ENCODE measurements around the gene PPP2R5C. TPM values are rescaled to one million over a fixed set of nuclear protein-coding genes. Genes with fewer than 3 reads are reported as not detected.

Gene PPP2R5C
- total and polyA plus RNA-seq, 2 of the 8 experiments (the other 6 are each of a cell fraction or from before 2014, with no cell fraction given): 49.6 to 95.9 TPM

DNA sequence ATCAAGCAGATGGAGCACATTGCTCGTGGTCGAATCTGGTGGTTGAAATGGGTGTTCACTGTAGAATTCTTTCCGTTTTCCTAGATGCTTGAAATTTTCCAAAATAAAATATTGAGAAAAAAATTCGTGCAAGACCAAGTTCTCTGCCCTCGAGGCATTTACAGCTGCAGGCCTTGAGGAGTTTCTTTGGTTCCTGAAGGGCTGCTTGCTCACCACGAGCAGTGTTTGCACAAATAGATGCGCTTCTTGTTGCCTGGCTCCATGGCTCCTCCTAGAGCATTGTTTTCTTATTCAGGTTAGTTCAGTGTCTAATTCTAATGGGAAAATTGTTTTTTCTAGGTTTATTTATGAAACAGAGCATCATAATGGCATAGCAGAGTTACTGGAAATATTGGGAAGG is 128.4 kb downstream of the PPP2R5C start:
- H3K4me1 ChIP-seq (replicated peaks in 1 of 4; ENCODE audit: control insufficient read depth in 3 of 4, insufficient read depth in 4 of 4, low read length in 3 of 4): no peaks in the 10 kb centered on the region
- H3K18ac ChIP-seq (ENCODE audit: extremely low read depth, low read length): no peak overlapping the region
- H4K5ac ChIP-seq (ENCODE audit: insufficient read length, low read depth, low read length): no peak overlapping the region
- H3K9me3 ChIP-seq (ENCODE audit: insufficient read depth in 2 of 2, low read depth in 1 of 2, low read length in 1 of 2): no peaks in the 10 kb centered on the region
- H4K91ac ChIP-seq (replicated peaks; ENCODE audit: insufficient read length, low read length): no peak overlapping the region
- H2AK5ac ChIP-seq (ENCODE audit: low read depth, low read length): no peak overlapping the region
- peaks cover 0 to 4% of the 10 kb centered on the region in 2 experiments for H4K20me1 ChIP-seq (replicated peaks in 1 of 2; ENCODE audit: control insufficient read depth in 1 of 2, insufficient read depth in 2 of 2, low read length in 2 of 2)
- H3K27ac ChIP-seq (ENCODE audit: low read depth, low read length): no peak overlapping the region
- no peak overlapping the region for H2BK15ac ChIP-seq (ENCODE audit: low read length)
- H3K23ac ChIP-seq (ENCODE audit: insufficient read length): no peak overlapping the region
- H3K36me3 ChIP-seq (ENCODE audit: control insufficient read depth in 2 of 4, insufficient read depth in 4 of 4, low read length in 3 of 4): peaks cover 3 to 14% (median 6%) of the 10 kb centered on the region in 4 experiments; a peak in 4 of 8 replicates
- H3K4me3 ChIP-seq (ENCODE audit: extremely low read depth in 1 of 4, insufficient read depth in 2 of 4, low read depth in 3 of 4, low read length in 4 of 4): no peak overlapping the region
- no peak overlapping the region for H3K14ac ChIP-seq (ENCODE audit: insufficient read length)
- H2BK20ac ChIP-seq (ENCODE audit: low read length): no peak overlapping the region
- no peaks in the 10 kb centered on the region for H3K27me3 ChIP-seq (replicated peaks in 1 of 4; ENCODE audit: control insufficient read depth in 3 of 4, extremely low read depth in 1 of 4, insufficient read depth in 3 of 4, low read length in 3 of 4)
- H3K79me2 ChIP-seq (ENCODE audit: control insufficient read depth in 1 of 2, insufficient read depth in 2 of 2, low read length in 2 of 2): no peaks in the 10 kb centered on the region
- 84% methylated on average over 7 of the region's 7 CpGs; no CpG with 5 or more reads in 1 of the 2 experiments for WGBS, 2 experiments (ENCODE audit: extremely low coverage in 1 of 2, insufficient coverage in 1 of 2, insufficient read length in 1 of 2, insufficient replicate concordance in 2 of 2, low coverage in 1 of 2, low lambda C conversion rate in 2 of 2, missing lambda C conversion rate in 1 of 2)
- no peak overlapping the region for H2BK12ac ChIP-seq (ENCODE audit: low read depth, low read length)
- H3K4ac ChIP-seq (replicated peaks; ENCODE audit: insufficient read length, low read depth, low read length): no peak overlapping the region
- no peak overlapping the region for H2BK5ac ChIP-seq (ENCODE audit: low read depth, low read length)
- no peak overlapping the region for H3K56ac ChIP-seq (replicated peaks; ENCODE audit: insufficient read length, low read depth, low read length)
- no peak for FAIRE-seq
- ChIA-PET CTCF (ENCODE audit: partially characterized antibody) (interaction anchor here (1.2 to 1.7 kb wide), 3 partner anchors 11 to 180 kb away, joined by 3 to 4 read pairs (median 4); no protein-coding TSS in a partner anchor), POLR2A (ENCODE audit: partially characterized antibody) (no interaction called here)
- no peak overlapping the region for H4K8ac ChIP-seq (ENCODE audit: extremely low read depth, insufficient read depth, low read length)
- no peak overlapping the region for H2BK120ac ChIP-seq (replicated peaks; ENCODE audit: low read depth, low read length)
- no peaks in the 10 kb centered on the region for H3K79me1 ChIP-seq (ENCODE audit: low read depth, low read length)
- no peaks in the 10 kb centered on the region for H3K23me2 ChIP-seq (ENCODE audit: low read depth, low read length)
- H3K4me2 ChIP-seq (ENCODE audit: insufficient read depth in 1 of 2, low read depth in 2 of 2, low read length in 2 of 2): no peak overlapping the region
- H3K9ac ChIP-seq (replicated peaks in 1 of 4; ENCODE audit: extremely low read depth in 1 of 4, low read depth in 3 of 4, low read length in 3 of 4): no peak overlapping the region
- DNase-seq (ENCODE audit: low read depth in 1 of 2, low spot score in 2 of 2): no peak
- no peak overlapping the region for H2AFZ ChIP-seq (ENCODE audit: low read length)
- TF ChIP-seq SP2 (IDR thresholded peaks at IDR 0.05; ENCODE audit: low read length) (no peak), POLR2AphosphoS5 (IDR thresholded peaks at IDR 0.05; ENCODE audit: low read depth, low read length) (no peak), ASH2L (IDR thresholded peaks at IDR 0.05; ENCODE audit: low read length) (no peak), TAF1 (IDR thresholded peaks at IDR 0.05; ENCODE audit: low read depth, low read length) (no peak), TBP (IDR thresholded peaks at IDR 0.05; ENCODE audit: low read depth, low read length) (no peak), SIX5 (IDR thresholded peaks at IDR 0.05; ENCODE audit: low read depth, low read length) (no peak), ATF2 (IDR thresholded peaks at IDR 0.05; ENCODE audit: low read length) (no peak), GTF2F1 (IDR thresholded peaks at IDR 0.05; ENCODE audit: borderline replicate concordance, low read depth, low read length) (no peak), ATF3 (IDR thresholded peaks at IDR 0.05; ENCODE audit: insufficient read depth, low read depth, low read length) (no peak), TCF12 (IDR thresholded peaks at IDR 0.05; ENCODE audit: low read depth, low read length) (no peak), CHD1 (IDR thresholded peaks at IDR 0.05; ENCODE audit: low read depth, low read length) (no peak), CTBP2 (IDR thresholded peaks at IDR 0.05; ENCODE audit: borderline replicate concordance, insufficient read depth, insufficient read length, low read length) (no peak), CREB1 (IDR thresholded peaks at IDR 0.05) (no peak), PHF8 (conservative IDR thresholded peaks at IDR 0.05; ENCODE audit: low read depth, low read length) (no peak)
